GM13977 (cell line): ENCODE measurements around the gene NEK4.

Experiments
- DNase-seq: peaks from one replicate; pipeline ENCODE4 v3.0.0; 2012; ENCODE audit warnings: low spot score
- in situ Hi-C: fragments of 300-500 bp; cut with MboI; formaldehyde crosslinking; loops from one replicate; pipeline ENCODE4 v1.12.0; 2022; ENCODE audit warnings: low sequenced_read_pairs, low pct_unique_long_range_greater_than_20kb, mixed read lengths, inconsistent platforms; ENCODE audit not compliant: unreplicated experiment
- TF ChIP-seq, protein P1 (sequence below): IDR thresholded peaks from 2 replicates; pipeline ENCODE4 v1.5.1; 2012; ENCODE audit warnings: mild to moderate bottlenecking, control low read depth; ENCODE audit not compliant: insufficient read depth; ENCODE audit errors: extremely low read depth, missing control alignments

The NEK4 gene

DNA sequence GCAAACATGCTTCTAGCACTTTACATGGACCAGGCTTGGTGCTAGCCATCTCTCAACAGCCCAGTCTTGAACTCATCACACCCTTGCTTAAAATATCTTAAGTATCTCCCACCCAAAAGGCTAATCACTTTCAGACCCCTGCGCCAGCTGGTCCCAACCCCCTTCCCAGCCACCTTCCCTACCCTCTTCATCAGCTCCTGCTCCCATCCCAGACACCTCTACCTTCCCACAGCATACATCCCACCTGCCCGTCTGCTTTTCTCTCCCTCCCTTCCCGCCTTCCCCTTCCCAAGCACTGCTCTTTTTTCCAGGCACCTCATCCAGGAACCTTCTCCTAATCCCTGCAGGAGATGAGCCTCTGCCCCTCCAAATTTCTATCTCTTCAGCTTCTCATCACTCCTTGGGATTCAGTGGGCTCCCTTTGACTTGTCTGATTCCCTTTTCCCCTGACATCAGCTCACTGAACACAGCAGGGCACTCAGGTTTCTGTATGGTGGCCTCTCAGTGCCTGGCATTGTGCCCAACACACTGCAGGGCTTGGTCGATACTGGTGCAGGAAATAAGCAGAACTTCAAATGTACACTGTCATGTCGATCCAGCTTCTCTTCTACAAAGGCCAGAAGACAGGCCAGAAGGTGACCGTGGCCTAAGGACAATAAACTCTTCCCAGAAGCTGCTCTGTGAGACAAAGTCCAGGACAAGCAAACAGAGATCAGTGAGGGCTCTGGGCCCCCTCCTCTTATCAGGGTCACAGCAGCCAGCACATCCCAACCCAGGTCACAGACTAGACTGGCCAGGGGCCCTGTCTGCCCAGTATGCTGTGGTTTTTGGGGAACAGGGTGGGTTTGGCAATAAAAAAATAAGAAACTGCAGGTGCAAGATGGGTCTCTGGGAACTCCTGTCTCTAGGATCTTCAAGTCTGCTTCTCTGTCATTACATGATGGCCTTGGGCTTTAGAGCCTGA, 4.4 kb upstream of the NEK4 start:
- no peak for DNase-seq
- in situ Hi-C loops = no loop called here
- TF ChIP-seq, protein P1, sequence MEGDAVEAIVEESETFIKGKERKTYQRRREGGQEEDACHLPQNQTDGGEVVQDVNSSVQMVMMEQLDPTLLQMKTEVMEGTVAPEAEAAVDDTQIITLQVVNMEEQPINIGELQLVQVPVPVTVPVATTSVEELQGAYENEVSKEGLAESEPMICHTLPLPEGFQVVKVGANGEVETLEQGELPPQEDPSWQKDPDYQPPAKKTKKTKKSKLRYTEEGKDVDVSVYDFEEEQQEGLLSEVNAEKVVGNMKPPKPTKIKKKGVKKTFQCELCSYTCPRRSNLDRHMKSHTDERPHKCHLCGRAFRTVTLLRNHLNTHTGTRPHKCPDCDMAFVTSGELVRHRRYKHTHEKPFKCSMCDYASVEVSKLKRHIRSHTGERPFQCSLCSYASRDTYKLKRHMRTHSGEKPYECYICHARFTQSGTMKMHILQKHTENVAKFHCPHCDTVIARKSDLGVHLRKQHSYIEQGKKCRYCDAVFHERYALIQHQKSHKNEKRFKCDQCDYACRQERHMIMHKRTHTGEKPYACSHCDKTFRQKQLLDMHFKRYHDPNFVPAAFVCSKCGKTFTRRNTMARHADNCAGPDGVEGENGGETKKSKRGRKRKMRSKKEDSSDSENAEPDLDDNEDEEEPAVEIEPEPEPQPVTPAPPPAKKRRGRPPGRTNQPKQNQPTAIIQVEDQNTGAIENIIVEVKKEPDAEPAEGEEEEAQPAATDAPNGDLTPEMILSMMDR = no peak

DNA sequence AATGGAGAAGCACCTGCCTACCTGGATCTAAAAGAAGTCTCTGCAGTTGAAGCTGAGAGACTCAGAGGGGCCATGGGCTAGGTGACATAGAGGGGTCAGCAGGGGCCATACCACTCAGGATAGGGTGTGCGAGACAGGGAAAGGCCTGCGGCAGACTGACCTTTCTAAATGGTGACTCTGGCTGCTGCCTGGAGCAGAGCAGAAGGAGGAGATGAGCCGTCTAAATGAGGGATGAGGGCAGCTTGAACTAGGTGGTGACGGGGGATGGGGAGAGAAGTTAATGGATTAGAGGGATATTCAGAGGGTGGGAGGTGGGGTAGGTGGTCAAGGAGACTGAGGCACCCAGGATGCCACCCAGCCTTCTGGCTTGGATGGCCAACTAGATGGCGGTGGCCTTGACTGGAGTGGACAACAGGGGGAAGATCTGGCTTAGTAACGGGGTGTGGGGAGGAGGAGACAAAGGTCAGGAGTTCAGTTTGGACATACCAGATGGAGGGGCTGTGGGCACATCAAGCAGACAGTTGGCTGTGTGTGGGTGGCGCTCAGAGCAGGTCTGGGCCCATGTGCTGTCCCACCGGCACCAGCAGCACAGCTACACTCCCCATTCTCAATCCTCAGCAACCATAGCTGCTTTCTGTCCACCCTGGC, 3.5 kb upstream of the NEK4 start:
- in situ Hi-C loops = no loop called here
- TF ChIP-seq, protein P1 = no peak
- no peak for DNase-seq

DNA sequence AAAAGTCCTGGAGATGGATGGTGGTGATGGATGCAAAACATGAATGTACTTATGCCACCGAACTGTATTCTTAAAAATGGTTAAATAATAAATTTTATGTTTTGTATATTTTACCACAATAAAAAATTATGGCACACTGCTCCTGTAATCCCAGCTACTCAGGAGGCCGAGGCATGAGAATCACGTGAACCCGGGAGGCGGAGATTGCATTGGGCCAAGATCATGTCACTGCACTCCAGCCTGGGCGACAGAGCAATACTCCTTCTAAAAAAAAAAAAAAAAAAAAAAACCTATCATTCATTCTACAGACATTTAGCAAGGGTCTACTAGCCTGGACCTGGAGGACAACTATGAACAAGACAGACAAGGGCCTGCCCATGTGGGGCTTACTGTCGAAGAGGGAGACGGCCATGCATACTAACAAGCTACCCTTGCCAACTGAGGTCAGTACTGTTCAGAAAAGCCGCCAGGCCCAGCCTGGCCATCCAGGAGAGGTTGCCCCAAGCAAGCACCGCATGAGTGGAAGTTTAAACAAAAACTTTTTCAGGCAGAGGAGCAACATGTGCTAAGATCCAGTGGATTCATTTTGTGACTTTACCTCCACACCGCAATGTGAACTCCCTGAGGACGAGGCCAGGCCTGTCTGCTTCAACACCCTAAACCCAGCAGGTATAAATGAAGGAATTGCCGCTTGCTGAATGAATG, 2.8 kb upstream of the NEK4 start:
- in situ Hi-C loops = no loop called here
- no peak for DNase-seq
- TF ChIP-seq, protein P1 = no peak

DNA sequence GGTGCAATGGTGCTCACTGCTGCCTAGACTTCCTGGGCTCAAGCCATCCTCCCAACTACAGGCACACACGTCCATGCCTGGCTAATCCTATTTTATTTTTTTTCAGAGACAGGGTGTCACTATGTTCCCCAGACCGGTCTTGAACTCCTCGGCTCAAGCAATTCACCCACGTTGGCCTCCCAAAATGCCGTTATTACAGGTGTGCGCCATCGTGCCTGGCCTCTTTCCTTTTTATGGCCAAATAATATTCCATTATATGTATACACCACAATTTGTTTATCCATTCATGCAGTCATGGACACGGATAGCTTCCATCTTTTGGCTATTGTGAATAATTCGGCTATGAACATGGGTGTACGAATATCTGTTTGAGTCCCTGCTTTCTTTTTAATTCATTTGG, 962 bp upstream of the NEK4 start:
- TF ChIP-seq, protein P1 = no peak
- DNase-seq = no peak
- in situ Hi-C loops = no loop called here

DNA sequence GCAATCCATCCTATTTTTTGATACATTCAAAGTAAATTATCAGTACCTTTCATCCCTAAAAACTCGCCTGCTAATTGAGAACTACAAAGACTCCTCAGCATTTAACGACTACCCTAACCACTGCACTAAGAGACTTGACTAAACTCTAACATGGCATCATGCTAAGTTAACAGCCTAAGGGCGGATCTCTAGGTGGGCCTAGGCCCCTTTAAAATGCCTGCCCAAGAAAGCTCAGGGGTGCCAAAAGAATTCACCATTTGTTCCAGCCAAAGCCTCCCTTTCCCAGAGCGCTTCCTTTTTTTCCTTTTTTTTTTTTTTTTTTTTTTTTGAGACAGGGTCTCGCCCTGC, 568 bp upstream of the NEK4 start:
- in situ Hi-C loops = no loop called here
- TF ChIP-seq, protein P1 = no peak

DNA sequence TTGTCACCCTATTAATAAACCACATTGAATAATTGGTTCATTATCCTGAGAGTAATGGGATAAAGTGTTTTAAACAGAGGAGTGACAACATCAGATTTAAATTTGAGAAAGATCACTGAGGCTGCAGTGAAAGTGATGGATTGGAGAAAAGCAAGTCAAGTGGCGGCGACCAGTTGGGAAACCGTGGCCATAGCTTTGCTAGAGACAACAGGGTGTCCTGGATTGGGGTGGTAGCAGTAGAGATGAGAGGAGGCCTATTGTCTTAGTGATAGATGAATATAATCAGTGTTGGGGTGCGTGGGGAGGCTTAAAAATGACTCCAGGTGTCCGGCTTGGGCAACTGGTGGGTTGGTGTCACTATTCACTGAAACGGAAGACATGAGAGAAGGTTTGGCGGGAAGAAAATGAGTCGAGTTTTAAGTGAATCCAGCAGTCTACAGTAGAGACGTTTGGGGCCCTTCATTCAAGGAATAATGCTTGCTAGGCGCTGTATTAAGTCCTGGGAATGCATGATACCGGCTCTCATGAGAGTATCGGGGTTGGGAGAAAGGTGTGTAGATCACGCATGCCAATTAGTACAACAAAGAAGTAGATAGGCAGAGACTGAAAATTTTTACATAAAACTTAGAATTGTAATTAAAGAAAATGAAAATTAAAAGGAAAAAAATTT, 819 bp downstream of the NEK4 start:
- DNase-seq = no peak
- TF ChIP-seq, protein P1 = no peak
- in situ Hi-C loops = no loop called here

More for the DNA sequence above, 568 bp upstream of the NEK4 start:
- DNase-seq = no peak
